ENCODE results near the gene SZT2.

SZT2 gene

GRCh38 chr1:43352351-43352705 is 37.4 kb upstream of the SZT2 start:
- no peak overlapping the region for H3K27ac ChIP-seq (ENCODE audit: low read length)
- H3K4me3 ChIP-seq (ENCODE audit: low read depth in 1 of 2, low read length in 2 of 2) = no peak overlapping the region
- peaks cover 6% of the 10 kb centered on the region in 2 donors for H3K4me1 ChIP-seq (ENCODE audit: control insufficient read depth in 1 of 2, insufficient read depth in 2 of 2, low read length in 2 of 2)
- no peaks in the 10 kb centered on the region for H3K36me3 ChIP-seq (ENCODE audit: control insufficient read depth in 1 of 2, insufficient read depth in 2 of 2, low read length in 2 of 2)
- H3K9me3 ChIP-seq (ENCODE audit: control insufficient read depth in 1 of 2, low read length in 2 of 2) = no peaks in the 10 kb centered on the region
- H3K27me3 ChIP-seq (ENCODE audit: low read depth, low read length) = no peaks in the 10 kb centered on the region

- Histone ChIP-seq H3K36me3 (ENCODE audit: control insufficient read depth in 1 of 2, insufficient read depth in 2 of 2, low read length in 2 of 2) (no peaks in the 10 kb centered on the region), H3K9me3 (ENCODE audit: control insufficient read depth in 1 of 2, low read length in 2 of 2) (no peaks in the 10 kb centered on the region), H3K27ac (ENCODE audit: low read length) (no peak overlapping the region), H3K27me3 (ENCODE audit: low read depth, low read length) (no peaks in the 10 kb centered on the region), H3K4me3 (ENCODE audit: low read depth in 1 of 2, low read length in 2 of 2) (no peak overlapping the region), H3K4me1 (ENCODE audit: control insufficient read depth in 1 of 2, insufficient read depth in 2 of 2, low read length in 2 of 2) (peaks cover 6 to 8% of the 10 kb centered on the region in 2 donors)
Measured at GRCh38 chr1:43352881-43353280, 36.8 kb upstream of the SZT2 start.

- Histone ChIP-seq H3K4me3 (ENCODE audit: low read depth in 1 of 2, low read length in 2 of 2) (no peak overlapping the region), H3K27me3 (ENCODE audit: low read depth, low read length) (no peaks in the 10 kb centered on the region), H3K9me3 (ENCODE audit: control insufficient read depth in 1 of 2, low read length in 2 of 2) (no peaks in the 10 kb centered on the region), H3K4me1 (ENCODE audit: control insufficient read depth in 1 of 2, insufficient read depth in 2 of 2, low read length in 2 of 2) (peaks cover 6 to 15% of the 10 kb centered on the region in 2 donors), H3K27ac (ENCODE audit: low read length) (no peak overlapping the region), H3K36me3 (ENCODE audit: control insufficient read depth in 1 of 2, insufficient read depth in 2 of 2, low read length in 2 of 2) (no peaks in the 10 kb centered on the region)
Measured at GRCh38 chr1:43354471-43354870, 35.2 kb upstream of the SZT2 start.

DNA sequence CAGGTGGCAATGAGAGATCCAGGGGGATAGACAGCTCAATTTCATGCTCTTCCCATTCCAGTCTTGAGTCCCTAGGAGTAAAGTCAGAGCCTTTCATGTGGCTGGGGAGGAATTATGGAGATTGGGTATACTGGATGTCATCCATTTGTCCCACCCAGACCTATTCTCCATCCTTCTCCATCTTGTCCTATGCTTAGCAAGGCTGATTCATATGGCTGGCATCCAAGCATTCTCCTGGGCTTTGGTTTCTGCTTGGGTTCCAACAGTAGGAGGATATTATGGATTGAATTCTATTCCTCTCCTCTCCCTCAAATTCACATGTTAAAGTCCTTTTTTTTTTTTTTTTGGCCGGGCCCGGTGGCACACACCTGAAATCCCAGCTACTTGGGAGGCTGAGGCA is 34.8 kb upstream of the SZT2 start:
- no peak overlapping the region for H3K27ac ChIP-seq (ENCODE audit: low read length)
- no peak overlapping the region for H3K4me3 ChIP-seq (ENCODE audit: low read depth in 1 of 2, low read length in 2 of 2)
- H3K9me3 ChIP-seq (ENCODE audit: control insufficient read depth in 1 of 2, low read length in 2 of 2) = no peaks in the 10 kb centered on the region
- no peaks in the 10 kb centered on the region for H3K27me3 ChIP-seq (ENCODE audit: low read depth, low read length)
- H3K4me1 ChIP-seq (ENCODE audit: control insufficient read depth in 1 of 2, insufficient read depth in 2 of 2, low read length in 2 of 2) = peaks cover 4 to 11% of the 10 kb centered on the region in 2 donors
- H3K36me3 ChIP-seq (ENCODE audit: control insufficient read depth in 1 of 2, insufficient read depth in 2 of 2, low read length in 2 of 2) = no peaks in the 10 kb centered on the region

DNA sequence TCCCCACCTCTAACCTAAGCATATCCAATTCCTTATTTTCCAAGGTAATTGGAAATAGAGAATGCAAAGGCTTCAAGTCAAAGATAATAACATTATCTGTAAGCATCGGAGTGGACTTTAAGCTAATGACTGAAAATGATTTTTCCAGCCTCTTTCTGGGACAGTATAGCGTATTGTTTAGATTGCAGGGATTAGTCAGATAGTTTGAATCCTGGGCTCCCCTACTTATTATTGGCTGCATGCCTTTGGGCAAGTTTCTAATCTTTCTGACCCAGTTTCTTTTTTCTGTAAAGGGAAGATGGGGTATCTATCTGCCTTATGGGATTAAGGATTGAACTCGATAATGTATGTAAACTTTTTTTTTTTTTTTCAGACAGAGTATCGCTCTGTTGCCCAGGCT is 32.4 kb upstream of the SZT2 start:
- Histone ChIP-seq H3K4me1 (ENCODE audit: control insufficient read depth in 1 of 2, insufficient read depth in 2 of 2, low read length in 2 of 2) (peaks cover 0 to 11% of the 10 kb centered on the region in 2 donors), H3K36me3 (ENCODE audit: control insufficient read depth in 1 of 2, insufficient read depth in 2 of 2, low read length in 2 of 2) (peaks cover 12 to 18% of the 10 kb centered on the region in 2 donors), H3K27ac (ENCODE audit: low read length) (no peak overlapping the region), H3K27me3 (ENCODE audit: low read depth, low read length) (no peaks in the 10 kb centered on the region), H3K4me3 (ENCODE audit: low read depth in 1 of 2, low read length in 2 of 2) (no peak overlapping the region), H3K9me3 (ENCODE audit: control insufficient read depth in 1 of 2, low read length in 2 of 2) (no peaks in the 10 kb centered on the region)

DNA sequence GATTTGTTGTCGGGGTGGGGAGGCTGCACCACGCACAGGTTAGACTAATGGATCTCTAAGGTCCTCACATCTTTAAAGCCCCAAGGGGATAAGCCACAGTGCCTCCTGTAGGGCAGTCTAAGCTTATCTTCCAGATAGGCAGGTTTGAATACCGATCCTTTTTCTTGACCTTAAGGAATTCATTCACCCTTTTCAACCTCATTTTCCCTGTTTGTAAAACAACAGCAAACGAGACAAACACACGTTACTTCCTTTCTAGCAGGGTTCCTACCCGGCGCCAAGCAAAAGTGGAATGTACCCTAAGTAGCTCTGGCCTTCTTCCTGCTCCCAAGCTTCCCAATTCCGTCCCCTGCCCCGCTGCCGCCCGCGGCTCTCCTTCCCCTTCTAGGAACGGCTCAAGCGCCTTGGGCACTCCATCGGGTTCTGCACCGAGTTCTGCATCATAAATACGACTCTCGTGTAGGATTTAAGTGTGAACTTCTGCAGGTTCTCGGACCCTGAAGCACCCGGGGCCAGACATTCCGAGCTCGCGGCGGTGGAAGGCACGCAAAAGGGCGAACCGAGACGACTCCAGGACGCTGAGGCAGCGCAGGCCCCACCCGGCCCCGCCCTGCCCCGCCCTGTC is 31.5 kb upstream of the SZT2 start:
- H3K4me3 ChIP-seq (ENCODE audit: low read depth in 1 of 2, low read length in 2 of 2) = peak overlapping the region; percentile 80 to 82
- peak overlapping the region; percentile 98 for H3K27ac ChIP-seq (ENCODE audit: low read length)
- H3K36me3 ChIP-seq (ENCODE audit: control insufficient read depth in 1 of 2, insufficient read depth in 2 of 2, low read length in 2 of 2) = peaks cover 19 to 22% of the 10 kb centered on the region in 2 donors
- H3K27me3 ChIP-seq (ENCODE audit: low read depth, low read length) = no peaks in the 10 kb centered on the region
- H3K4me1 ChIP-seq (ENCODE audit: control insufficient read depth in 1 of 2, insufficient read depth in 2 of 2, low read length in 2 of 2) = peaks cover 0 to 11% of the 10 kb centered on the region in 2 donors
- H3K9me3 ChIP-seq (ENCODE audit: control insufficient read depth in 1 of 2, low read length in 2 of 2) = no peaks in the 10 kb centered on the region

- Histone ChIP-seq H3K27ac (ENCODE audit: low read length) (peak within 1 kb of the TSS; percentile 98), H3K36me3 (ENCODE audit: control insufficient read depth in 1 of 2, insufficient read depth in 2 of 2, low read length in 2 of 2) (peaks cover 27 to 30% of the 10 kb centered on the region in 2 donors), H3K4me1 (ENCODE audit: control insufficient read depth in 1 of 2, insufficient read depth in 2 of 2, low read length in 2 of 2) (peaks cover 0 to 11% of the 10 kb centered on the region in 2 donors), H3K4me3 (ENCODE audit: low read depth in 1 of 2, low read length in 2 of 2) (peak within 1 kb of the TSS; percentile 80 to 82), H3K9me3 (ENCODE audit: control insufficient read depth in 1 of 2, low read length in 2 of 2) (no peaks in the 10 kb centered on the region), H3K27me3 (ENCODE audit: low read depth, low read length) (no peaks in the 10 kb centered on the region)
Measured at GRCh38 chr1:43358746-43359693, 30.7 kb upstream of the SZT2 start, which contains the start of gene CDC20. TSS of gene CDC20 (plus strand) at chr1:43358981. CDS start at chr1:43359216, 235 bp downstream.

- H3K27me3 ChIP-seq (ENCODE audit: low read depth, low read length) = no peaks in the 10 kb centered on the region
- peaks cover 0 to 11% of the 10 kb centered on the region in 2 donors for H3K4me1 ChIP-seq (ENCODE audit: control insufficient read depth in 1 of 2, insufficient read depth in 2 of 2, low read length in 2 of 2)
- peaks cover 34 to 36% of the 10 kb centered on the region in 2 donors for H3K36me3 ChIP-seq (ENCODE audit: control insufficient read depth in 1 of 2, insufficient read depth in 2 of 2, low read length in 2 of 2)
- H3K4me3 ChIP-seq (ENCODE audit: low read depth in 1 of 2, low read length in 2 of 2) = peak overlapping the region in 1 of 2 donors; percentile 11
- no peak overlapping the region for H3K27ac ChIP-seq (ENCODE audit: low read length)
- no peaks in the 10 kb centered on the region for H3K9me3 ChIP-seq (ENCODE audit: control insufficient read depth in 1 of 2, low read length in 2 of 2)
Measured at GRCh38 chr1:43359696-43360095, 30.0 kb upstream of the SZT2 start.

GRCh38 chr1:43360616-43361015 is 29.1 kb upstream of the SZT2 start:
- Histone ChIP-seq H3K4me1 (ENCODE audit: control insufficient read depth in 1 of 2, insufficient read depth in 2 of 2, low read length in 2 of 2) (peaks cover under 1 to 15% of the 10 kb centered on the region in 2 donors), H3K27ac (ENCODE audit: low read length) (no peak overlapping the region), H3K27me3 (ENCODE audit: low read depth, low read length) (no peaks in the 10 kb centered on the region), H3K36me3 (ENCODE audit: control insufficient read depth in 1 of 2, insufficient read depth in 2 of 2, low read length in 2 of 2) (peaks cover 35 to 46% of the 10 kb centered on the region in 2 donors), H3K4me3 (ENCODE audit: low read depth in 1 of 2, low read length in 2 of 2) (no peak overlapping the region), H3K9me3 (ENCODE audit: control insufficient read depth in 1 of 2, low read length in 2 of 2) (no peaks in the 10 kb centered on the region)

DNA sequence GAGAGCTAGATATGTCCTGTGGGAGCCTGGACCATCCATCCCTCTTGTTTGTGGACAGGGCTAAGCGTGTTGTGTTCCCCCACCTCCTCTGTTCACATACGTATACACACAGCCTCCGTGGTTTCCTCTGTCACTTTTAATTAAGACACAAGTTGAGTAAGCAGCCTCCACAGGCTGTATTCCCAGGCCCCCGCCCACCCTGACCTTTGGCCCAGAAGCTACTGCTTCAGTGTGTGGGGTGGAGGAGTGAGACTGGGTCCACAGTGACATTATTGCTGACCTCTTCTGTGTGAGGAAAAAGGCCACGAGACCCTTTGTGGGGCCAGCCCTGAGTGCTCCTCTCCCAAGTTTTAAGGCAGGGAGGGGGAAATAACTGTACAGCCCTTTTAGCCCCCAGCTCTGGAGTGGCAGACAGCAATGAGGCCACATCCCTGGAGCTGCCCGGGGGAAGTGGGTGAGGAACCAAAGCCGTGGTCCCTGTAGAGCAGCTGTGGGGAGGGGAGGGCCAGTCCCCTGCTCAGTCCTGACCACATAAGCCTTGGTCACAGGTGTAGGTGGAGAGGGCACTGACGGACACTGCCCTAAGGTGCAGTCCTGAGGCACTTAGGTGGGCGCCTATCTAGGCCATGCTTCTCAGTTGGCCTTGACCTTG is 26.3 kb upstream of the SZT2 start:
- no peaks in the 10 kb centered on the region for H3K9me3 ChIP-seq (ENCODE audit: control insufficient read depth in 1 of 2, low read length in 2 of 2)
- H3K4me3 ChIP-seq (ENCODE audit: low read depth in 1 of 2, low read length in 2 of 2) = no peak overlapping the region
- H3K27me3 ChIP-seq (ENCODE audit: low read depth, low read length) = no peaks in the 10 kb centered on the region
- peaks cover 35 to 47% of the 10 kb centered on the region in 2 donors for H3K36me3 ChIP-seq (ENCODE audit: control insufficient read depth in 1 of 2, insufficient read depth in 2 of 2, low read length in 2 of 2)
- H3K4me1 ChIP-seq (ENCODE audit: control insufficient read depth in 1 of 2, insufficient read depth in 2 of 2, low read length in 2 of 2) = peaks cover 11 to 26% of the 10 kb centered on the region in 2 donors
- no peak overlapping the region for H3K27ac ChIP-seq (ENCODE audit: low read length)

- Histone ChIP-seq H3K4me3 (ENCODE audit: low read depth in 1 of 2, low read length in 2 of 2) (no peak overlapping the region), H3K27ac (ENCODE audit: low read length) (no peak overlapping the region), H3K4me1 (ENCODE audit: control insufficient read depth in 1 of 2, insufficient read depth in 2 of 2, low read length in 2 of 2) (peaks cover 16 to 29% of the 10 kb centered on the region in 2 donors), H3K27me3 (ENCODE audit: low read depth, low read length) (no peaks in the 10 kb centered on the region), H3K36me3 (ENCODE audit: control insufficient read depth in 1 of 2, insufficient read depth in 2 of 2, low read length in 2 of 2) (peaks cover 35 to 47% of the 10 kb centered on the region in 2 donors), H3K9me3 (ENCODE audit: control insufficient read depth in 1 of 2, low read length in 2 of 2) (no peaks in the 10 kb centered on the region)
Measured at GRCh38 chr1:43363935-43364525, 25.7 kb upstream of the SZT2 start.
